Ovary (tissue), 3 donors: ENCODE measurements around the gene RRP15.

Experiments used
- POLR2A ChIP-seq: fragments of 450-650 bp; IDR thresholded peaks from one replicate; pipeline ENCODE4 v1.6.1; 2017; ENCODE audit warnings: antibody characterized with exemption, mild to moderate bottlenecking, moderate library complexity
- TF ChIP-seq, protein P1 (sequence below), 3 donors: fragments of 450-650 bp in 2 of 3; fragments of 200-600 bp in 1 of 3; IDR thresholded peaks; one replicate each; pipeline versions ENCODE4 v1.5.1 to v1.8.0; 2016 to 2022; ENCODE audit warnings: antibody characterized with exemption in 3 of 3, mild to moderate bottlenecking in 1 of 3
- donor health status: DM: no; HTN: no; CAD: no.

DNA sequence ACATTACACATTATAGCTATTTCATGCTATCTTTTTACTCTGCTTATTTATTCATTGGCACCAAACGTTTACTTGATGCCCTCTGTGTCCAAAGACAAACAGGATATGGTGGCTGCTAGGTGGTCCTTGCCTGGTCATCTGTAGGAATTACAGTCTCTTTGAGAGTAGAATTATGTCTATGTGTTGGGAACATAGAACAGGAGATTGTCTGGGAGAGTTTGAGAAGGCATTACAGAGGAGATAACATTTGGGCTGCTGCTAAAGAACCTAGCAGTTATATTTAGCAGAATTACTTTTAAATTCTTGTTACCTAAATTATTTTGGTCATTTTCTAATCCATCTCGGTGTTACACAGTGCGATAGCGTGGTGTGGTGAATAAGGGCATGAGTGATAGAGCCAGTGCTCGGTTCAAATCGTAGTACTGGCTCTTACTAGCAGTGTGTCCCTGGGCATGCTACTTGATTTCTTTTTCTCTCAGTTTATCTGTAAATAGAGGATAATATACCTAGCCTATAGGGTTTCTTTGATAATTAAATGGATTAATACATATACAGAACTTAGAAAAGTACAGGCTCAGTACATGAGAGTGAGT is 20.5 kb downstream of the RRP15 start:
- TF ChIP-seq, protein P1, sequence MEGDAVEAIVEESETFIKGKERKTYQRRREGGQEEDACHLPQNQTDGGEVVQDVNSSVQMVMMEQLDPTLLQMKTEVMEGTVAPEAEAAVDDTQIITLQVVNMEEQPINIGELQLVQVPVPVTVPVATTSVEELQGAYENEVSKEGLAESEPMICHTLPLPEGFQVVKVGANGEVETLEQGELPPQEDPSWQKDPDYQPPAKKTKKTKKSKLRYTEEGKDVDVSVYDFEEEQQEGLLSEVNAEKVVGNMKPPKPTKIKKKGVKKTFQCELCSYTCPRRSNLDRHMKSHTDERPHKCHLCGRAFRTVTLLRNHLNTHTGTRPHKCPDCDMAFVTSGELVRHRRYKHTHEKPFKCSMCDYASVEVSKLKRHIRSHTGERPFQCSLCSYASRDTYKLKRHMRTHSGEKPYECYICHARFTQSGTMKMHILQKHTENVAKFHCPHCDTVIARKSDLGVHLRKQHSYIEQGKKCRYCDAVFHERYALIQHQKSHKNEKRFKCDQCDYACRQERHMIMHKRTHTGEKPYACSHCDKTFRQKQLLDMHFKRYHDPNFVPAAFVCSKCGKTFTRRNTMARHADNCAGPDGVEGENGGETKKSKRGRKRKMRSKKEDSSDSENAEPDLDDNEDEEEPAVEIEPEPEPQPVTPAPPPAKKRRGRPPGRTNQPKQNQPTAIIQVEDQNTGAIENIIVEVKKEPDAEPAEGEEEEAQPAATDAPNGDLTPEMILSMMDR (IDR thresholded peaks at IDR 0.05) = no peak
- TF ChIP-seq POLR2A = no peak
